GM21723 (cell line): ENCODE results near the gene RASD1.
"Not testable (repeated sequence)": the region's sequence is repeated elsewhere in the genome, so short reads cannot be mapped to it uniquely, and the experiment has no call there.

Experiments used
- ATAC-seq: cut with Tn5 transposase; IDR thresholded peaks from one replicate; pipeline ENCODE4 v1.9.1; 2021; ENCODE audit warnings: mild to moderate bottlenecking, moderate library complexity; ENCODE audit not compliant: unreplicated experiment

The RASD1 gene

DNA sequence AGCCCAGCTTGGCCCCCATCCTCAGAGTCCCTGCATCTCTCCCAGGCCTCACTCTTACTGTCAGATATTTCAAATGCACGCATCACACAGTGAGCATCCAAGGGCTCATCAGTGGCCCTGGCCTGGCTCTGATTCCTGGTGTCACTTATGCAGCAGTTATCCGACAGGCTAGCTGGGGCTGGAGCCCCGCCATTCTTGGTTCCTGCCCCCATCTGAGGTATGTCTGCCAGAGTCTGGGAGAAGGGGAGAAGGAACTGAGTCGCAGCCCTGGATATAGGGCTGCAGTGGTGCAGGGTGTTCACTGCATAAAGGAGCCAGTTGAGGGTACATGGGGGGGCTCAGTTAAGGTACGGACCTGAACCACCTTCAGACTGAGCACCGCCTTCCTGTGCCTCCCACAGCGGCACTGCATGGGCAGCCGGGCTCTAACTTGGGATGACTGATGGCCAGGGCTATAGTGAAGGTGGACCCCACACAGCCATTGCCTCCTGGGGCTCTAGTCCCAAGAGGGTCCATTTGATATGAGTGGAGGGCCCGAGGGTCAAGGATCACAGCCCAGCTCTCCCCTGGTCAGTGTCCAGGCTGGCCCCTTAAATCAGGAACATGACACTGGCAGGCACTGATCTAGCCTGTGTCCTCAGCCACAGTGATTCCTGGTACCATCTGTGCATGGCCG, 1.8 kb upstream of the RASD1 start:
- ATAC-seq: no peak

- ATAC-seq: no peak
Observed at GRCh38 chr17:17497065-17497844, 1.1 kb upstream of the RASD1 start.

DNA sequence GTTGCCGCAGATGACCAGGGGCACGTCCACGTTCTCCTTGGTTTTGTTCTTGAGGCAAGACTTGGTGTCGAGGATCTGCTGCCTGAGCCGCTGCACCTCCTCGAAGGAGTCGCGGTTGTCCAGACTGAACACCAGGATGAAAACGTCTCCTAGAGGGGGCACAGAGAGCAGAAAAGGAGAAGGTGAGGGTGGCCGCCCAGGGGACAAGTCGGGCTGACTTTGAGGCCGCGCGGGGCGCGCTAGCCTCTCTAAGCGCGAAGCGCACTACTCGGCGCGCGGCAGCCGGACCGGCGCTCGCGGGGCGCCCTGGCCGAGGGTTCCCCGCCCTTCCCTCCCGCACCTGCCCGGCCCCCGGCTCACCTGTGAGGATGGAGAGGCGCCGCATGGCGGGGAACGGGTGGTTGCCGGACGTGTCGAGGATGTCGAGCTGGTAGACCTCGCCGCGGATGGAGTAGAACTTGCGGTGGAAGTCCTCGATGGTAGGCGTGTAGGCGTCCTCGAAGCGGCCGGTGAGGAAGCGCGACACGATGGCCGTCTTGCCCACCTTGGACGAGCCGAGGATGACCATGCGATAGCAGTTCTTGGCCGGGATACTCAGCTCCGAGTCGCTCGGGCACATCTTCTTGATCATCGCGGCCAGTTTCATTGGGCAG, 533 bp downstream of the RASD1 start:
- no peak for ATAC-seq

- no peak for ATAC-seq
Observed at GRCh38 chr17:17494870-17495535, 1.2 kb downstream of the RASD1 start.

DNA sequence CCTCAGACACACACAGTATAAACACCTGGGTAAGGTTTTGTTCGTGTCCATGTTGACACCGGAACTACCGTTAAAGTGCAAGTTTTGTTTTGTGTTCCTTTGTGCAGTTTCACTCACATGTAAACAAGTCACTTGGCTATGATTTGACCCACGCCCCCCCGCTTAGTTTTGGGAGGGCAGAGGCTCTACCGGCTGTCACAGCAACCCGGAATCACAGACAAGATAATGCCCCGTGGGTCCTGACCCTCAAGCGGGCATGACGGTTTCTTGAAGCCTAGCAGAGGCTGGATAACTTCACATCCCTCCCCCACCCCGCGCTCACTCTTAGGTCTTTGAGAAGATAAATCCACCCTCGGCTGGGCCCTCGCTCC, 1.7 kb downstream of the RASD1 start:
- no peak for ATAC-seq

DNA sequence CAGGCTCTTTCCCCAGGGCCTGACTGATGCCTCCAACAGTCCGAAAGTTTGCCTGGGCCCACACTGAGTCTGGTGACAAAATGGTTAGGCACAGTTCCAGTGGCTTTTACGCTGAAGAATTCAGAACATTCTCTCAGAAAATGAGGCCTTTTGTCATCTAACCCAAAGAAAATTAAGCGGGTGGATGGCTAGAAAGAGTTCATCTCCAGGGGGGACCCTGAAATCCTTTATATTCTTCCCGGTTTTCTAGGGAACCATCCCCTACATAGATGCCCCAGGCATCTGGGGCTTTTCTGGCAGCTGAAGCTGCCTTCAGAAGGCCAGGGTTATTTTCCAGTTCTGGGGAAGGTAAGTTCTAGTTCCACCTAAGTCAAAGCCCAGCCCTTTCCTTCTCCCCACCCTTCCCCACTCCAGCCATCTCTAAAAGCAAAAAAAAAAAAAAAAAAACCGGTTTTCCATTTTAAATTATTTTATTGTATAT, 2.2 kb downstream of the RASD1 start:
- no peak for ATAC-seq

DNA sequence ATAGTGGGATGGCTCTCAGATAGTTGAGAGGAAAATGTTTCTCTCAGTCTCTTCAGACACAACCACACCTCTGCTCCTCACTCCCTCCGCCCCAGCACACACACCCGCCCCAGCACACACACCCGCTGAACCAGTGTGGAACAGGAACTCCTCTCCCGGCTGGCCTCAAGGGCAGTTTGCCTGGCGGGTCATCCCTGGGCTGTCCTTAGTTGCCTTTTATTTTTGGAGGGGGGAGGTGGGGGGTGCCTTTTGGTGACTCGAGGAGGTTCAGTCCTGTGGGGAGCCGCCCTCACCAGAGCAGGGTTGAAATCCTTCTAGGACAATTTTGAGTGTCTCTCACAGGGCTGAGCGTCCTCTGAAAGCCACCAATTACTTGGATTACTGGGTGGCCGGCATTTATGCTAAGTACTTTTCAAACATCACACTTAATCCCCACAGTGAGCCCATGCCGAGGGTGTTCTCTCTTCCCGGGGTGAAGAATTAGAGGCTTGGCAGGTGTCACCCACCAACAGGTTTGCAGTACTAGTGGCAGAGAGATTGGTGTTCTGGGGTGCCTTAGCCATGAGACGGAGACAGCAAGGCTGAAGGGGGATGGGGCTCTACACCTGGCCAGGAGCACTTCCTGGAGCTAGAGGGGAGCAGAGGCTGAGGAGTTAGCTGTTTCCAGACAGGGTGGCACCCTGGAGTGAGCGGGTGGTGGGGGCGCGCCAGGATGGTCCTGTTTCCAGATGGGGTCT, 2.8 kb downstream of the RASD1 start:
- ATAC-seq: no peak

- no peak for ATAC-seq
Observed at GRCh38 chr17:17492571-17492970, 3.6 kb downstream of the RASD1 start.

- no peak for ATAC-seq
Observed at GRCh38 chr17:17492085-17492484, 4.1 kb downstream of the RASD1 start.

GRCh38 chr17:17491546-17491988, 4.6 kb downstream of the RASD1 start:
- no peak for ATAC-seq

GRCh38 chr17:17491031-17491471, 5.1 kb downstream of the RASD1 start:
- no peak for ATAC-seq

GRCh38 chr17:17487998-17488397, 8.2 kb downstream of the RASD1 start:
- no peak for ATAC-seq

GRCh38 chr17:17486416-17486815, 9.8 kb downstream of the RASD1 start:
- ATAC-seq: not testable (repeated sequence)

DNA sequence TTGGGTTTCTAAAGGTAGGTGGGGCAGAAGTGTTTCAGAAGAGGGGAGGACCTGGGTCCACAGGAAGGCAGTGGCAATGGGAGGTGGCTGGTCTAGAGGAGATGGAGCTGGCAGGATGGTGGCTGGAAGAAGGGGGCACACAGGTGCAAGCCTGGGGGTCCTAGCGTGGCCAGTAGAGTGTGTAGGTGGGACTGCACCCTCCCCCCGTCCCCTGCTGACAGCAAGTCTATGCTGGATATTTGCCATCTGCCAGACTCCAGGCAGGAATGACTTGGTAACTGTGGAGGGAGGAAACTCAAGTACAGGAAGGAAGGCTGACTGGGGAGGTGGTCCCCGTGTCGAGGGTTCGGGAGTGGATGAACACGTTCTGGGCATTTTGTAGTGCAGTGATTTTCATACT, 10.8 kb downstream of the RASD1 start:
- no peak for ATAC-seq

GRCh38 chr17:17484451-17484899, 11.7 kb downstream of the RASD1 start:
- no peak for ATAC-seq

DNA sequence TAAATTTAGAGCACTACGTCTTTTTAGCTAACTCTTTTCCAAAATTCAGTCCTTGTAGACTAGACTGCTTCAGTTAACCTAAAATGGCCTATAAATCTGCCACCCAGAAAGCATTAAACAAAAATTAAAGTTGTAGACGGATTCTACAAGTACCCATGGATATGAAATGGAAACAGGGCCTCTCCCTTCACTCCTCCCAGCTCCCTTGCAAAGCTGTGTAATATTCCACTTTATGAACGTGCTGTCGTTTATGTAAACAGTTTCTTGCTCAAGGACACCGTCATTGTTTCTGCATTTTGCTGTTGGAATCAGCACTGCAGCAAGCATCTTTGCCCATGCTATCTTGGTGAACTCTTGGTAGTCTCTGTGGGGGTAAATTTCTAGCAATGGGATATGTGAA, 14.3 kb downstream of the RASD1 start:
- no peak for ATAC-seq

DNA sequence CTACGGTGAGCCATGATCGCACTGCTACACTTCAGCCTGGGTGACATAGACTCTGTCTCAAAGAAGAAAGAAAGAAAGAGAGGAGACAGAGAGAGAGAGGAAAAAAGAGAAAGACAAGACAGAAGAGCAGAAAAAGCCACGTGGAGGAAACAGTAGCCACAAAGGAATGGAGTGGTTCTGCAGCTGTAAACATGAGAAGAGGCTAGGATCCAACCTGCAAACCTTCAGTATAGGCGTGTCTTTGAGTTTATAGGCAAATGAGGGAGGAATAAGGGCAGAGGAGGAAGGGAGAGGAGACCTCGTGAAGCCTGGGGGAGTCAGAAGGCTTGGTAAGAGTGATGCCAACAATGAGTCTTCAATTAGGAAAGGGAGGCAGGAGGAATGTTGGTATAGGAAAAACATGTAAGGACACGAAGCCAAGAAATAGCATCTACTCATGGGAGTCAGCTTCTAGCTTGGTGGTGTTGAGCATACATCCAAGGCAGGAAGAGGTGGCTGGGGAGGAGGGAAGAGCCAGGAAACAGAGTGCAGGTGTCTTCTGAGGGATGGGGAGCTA, 15.5 kb downstream of the RASD1 start:
- ATAC-seq: no peak

DNA sequence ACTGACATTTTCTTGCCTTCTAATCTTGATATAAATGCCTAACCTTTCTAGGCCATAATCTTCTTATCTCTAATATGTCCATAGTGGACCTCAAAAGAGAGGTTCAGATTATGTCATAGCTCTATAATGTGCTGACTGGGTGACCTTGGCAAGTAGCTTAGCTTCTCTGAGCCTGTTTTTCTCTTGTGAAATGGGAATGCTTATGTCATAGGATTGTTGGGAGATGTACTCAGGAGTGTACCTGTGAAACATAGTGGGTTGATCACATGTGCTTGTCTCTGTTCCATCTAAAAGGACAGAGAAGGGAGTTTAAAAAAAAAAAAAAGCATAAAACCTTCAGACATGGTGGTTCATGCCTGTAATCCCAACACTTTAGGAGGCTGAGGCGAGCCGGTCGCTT, 17.0 kb downstream of the RASD1 start:
- ATAC-seq: no peak

DNA sequence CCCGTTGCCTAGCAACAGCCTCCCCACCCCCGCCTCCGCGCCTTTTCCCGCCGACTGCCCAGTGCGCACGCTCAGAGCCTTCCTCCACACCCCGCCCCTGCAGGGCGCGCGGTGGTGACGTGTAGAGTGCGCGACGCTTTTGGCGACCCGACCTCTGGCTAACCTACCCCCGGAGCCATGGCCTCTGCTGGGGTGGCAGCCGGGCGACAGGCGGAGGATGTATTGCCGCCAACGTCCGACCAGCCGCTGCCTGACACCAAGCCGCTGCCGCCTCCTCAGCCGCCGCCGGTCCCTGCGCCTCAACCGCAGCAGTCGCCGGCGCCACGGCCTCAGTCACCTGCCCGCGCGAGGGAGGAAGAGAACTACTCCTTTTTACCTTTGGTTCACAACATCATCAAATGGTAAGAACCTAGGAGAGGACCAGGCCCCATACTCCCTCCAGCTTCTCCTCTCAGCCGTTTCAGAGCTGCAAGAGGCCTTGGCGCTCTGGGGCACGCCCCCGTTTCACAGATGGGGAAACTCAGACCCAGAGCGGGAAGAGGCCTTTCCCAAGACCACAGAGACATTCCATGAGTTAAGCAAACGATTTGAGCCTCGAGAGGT, 19.2 kb downstream of the RASD1 start, which contains the start of gene MED9:
Gene MED9, plus strand, starts transcription at position 136 of the 603 bp plus-strand sequence. Its CDS starts 42 bp downstream, at position 178.
- ATAC-seq: peak; percentile 76

GRCh38 chr17:17474341-17474740, 21.9 kb downstream of the RASD1 start:
- no peak for ATAC-seq
